ENCODE results near the gene GDA.

- TF ChIP-seq CTCF (IDR thresholded peaks at IDR 0.05; ENCODE audit: low read depth, low read length) (no peak), POLR2A (IDR thresholded peaks at IDR 0.05; ENCODE audit: extremely low read depth, insufficient read length) (no peak), MAX (IDR thresholded peaks at IDR 0.05; ENCODE audit: low read depth, low read length) (no peak)
Observed at GRCh38 chr9:72156586-72156985, 7.3 kb downstream of the GDA start.

All from NB4 (cell line).